ENCODE measurements around the gene TBC1D22A.

DNA sequence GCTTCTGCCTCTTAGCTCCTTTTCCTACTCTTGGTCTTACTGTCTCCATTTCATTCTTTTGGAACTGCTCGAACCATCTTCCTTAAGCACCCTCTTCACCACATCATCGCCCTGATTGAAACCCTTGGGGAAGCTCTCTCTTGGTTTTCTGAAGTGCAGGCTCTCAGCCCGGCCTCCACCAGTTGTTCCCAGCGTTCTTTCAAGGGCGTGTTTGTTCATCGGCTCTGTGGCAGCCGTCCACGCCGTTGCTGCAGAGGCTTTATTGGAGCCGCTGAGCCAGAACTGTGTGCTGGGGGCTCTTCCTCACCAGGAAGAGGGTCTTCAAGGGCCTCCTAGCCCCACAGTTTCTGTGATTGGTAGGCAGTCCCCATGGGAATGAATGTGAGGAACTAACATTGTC, 214.1 kb downstream of the TBC1D22A start:
- TF ChIP-seq, protein P1, sequence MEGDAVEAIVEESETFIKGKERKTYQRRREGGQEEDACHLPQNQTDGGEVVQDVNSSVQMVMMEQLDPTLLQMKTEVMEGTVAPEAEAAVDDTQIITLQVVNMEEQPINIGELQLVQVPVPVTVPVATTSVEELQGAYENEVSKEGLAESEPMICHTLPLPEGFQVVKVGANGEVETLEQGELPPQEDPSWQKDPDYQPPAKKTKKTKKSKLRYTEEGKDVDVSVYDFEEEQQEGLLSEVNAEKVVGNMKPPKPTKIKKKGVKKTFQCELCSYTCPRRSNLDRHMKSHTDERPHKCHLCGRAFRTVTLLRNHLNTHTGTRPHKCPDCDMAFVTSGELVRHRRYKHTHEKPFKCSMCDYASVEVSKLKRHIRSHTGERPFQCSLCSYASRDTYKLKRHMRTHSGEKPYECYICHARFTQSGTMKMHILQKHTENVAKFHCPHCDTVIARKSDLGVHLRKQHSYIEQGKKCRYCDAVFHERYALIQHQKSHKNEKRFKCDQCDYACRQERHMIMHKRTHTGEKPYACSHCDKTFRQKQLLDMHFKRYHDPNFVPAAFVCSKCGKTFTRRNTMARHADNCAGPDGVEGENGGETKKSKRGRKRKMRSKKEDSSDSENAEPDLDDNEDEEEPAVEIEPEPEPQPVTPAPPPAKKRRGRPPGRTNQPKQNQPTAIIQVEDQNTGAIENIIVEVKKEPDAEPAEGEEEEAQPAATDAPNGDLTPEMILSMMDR (conservative IDR thresholded peaks at IDR 0.05; ENCODE audit: low read depth, low read length), result no peak
- no peak for TF ChIP-seq EZH2phosphoT487 (IDR thresholded peaks at IDR 0.05; ENCODE audit: borderline replicate concordance, low read length)
- TF ChIP-seq EZH2 (IDR thresholded peaks at IDR 0.05; ENCODE audit: low read length, unreplicated experiment), result no peak

Data from PC-3 (cell line).